HepG2 (cell line): ENCODE data around the gene ZNF773. TPM values are rescaled to one million over a fixed set of nuclear protein-coding genes. Genes with fewer than 3 reads are reported as not detected.
A peak's percentile ranks its signal among the peaks of the same experiment; 100 is the strongest.

Source experiments
- ATF7 ChIP-seq, 2 experiments: fragments of 450-650 bp in 1 of 2; sonication (generic) in 1 of 2; formaldehyde crosslinking in 1 of 2; IDR thresholded peaks; 2 replicates each; pipeline versions ENCODE4 v1.4.0 to v1.6.1; 2016 to 2020; ENCODE audit warnings: antibody characterized with exemption in 1 of 2, mild to moderate bottlenecking in 1 of 2, missing genetic modification reagents in 1 of 2
- FOXO4 ChIP-seq: sonication (generic); formaldehyde crosslinking; conservative IDR thresholded peaks from 2 replicates; pipeline ENCODE4 v1.8.1; 2023; ENCODE audit warnings: missing genetic modification reagents
- GTF2F1 ChIP-seq: fragments of 150-350 bp; IDR thresholded peaks from 2 replicates; pipeline ENCODE4 v1.6.1; 2014; ENCODE audit warnings: low read length
- IRX3 ChIP-seq: sonication (generic); formaldehyde crosslinking; IDR thresholded peaks from 2 replicates; pipeline ENCODE4 v1.8.1; 2023; ENCODE audit warnings: mild to moderate bottlenecking, low read depth, missing genetic modification reagents, borderline replicate concordance
- ISL2 ChIP-seq: sonication (generic); formaldehyde crosslinking; IDR thresholded peaks from 2 replicates; pipeline ENCODE4 v1.5.0; 2020; ENCODE audit warnings: missing genetic modification reagents
- PATZ1 ChIP-seq: sonication (generic); formaldehyde crosslinking; IDR thresholded peaks from 2 replicates; pipeline ENCODE4 v1.4.0; 2020; ENCODE audit warnings: missing genetic modification reagents
- TCF7 ChIP-seq: sonication (generic); IDR thresholded peaks from 2 replicates; pipeline ENCODE4 v1.6.1; 2016; ENCODE audit warnings: antibody characterized with exemption, low read depth
- TRIM24 ChIP-seq: sonication (generic); formaldehyde crosslinking; IDR thresholded peaks from 2 replicates; pipeline ENCODE4 v1.8.0; 2022; ENCODE audit warnings: mild to moderate bottlenecking, missing genetic modification reagents
- ZMAT5 ChIP-seq: sonication (generic); formaldehyde crosslinking; IDR thresholded peaks from 2 replicates; pipeline ENCODE4 v1.5.0; 2020; ENCODE audit warnings: mild to moderate bottlenecking, low read depth, missing genetic modification reagents, borderline replicate concordance
- ZNF430 ChIP-seq: sonication (generic); formaldehyde crosslinking; IDR thresholded peaks from 2 replicates; pipeline ENCODE4 v1.9.0; 2021; ENCODE audit warnings: mild to moderate bottlenecking, missing genetic modification reagents
- ZNF704 ChIP-seq: sonication (generic); formaldehyde crosslinking; IDR thresholded peaks from 2 replicates; pipeline ENCODE4 v1.8.1; 2023; ENCODE audit warnings: mild to moderate bottlenecking, inconsistent platforms, moderate library complexity, missing genetic modification reagents, borderline replicate concordance
- polyA plus RNA-seq, 8 experiments: library from polyadenylated mRNA; depleted of rRNA in 3 of 8; stranded (reverse) in 7 of 8; unstranded in 1 of 8; fragments of >200 nt; fragmentation: Illumina TruSeq in 4 of 8; extraction: Trizol in 4 of 8; gene quantifications; 2 replicates each; pipeline versions ENCODE4 v1.2.1 to v1.2.3, GENCODE V29; 2011 to 2016; ENCODE audit warnings: low read depth in 4 of 8, missing spikeins in 1 of 8, mixed read lengths in 1 of 8; ENCODE audit not compliant: insufficient read depth in 1 of 8
- total RNA-seq, 5 experiments: library from RNA; depleted of rRNA; stranded (reverse); fragments of >200 nt; fragmentation: Illumina TruSeq; extraction: Trizol; gene quantifications; 2 replicates each; pipeline ENCODE4 v1.2.3, GENCODE V29; 2016; ENCODE audit warnings: low read depth in 1 of 5
- TF ChIP-seq, protein P1 (sequence below): sonication (generic); formaldehyde crosslinking; IDR thresholded peaks from 2 replicates; pipeline ENCODE4 v1.4.0; 2020; ENCODE audit warnings: missing genetic modification reagents, borderline replicate concordance
- TF ChIP-seq, protein P2 (sequence below): sonication (generic); formaldehyde crosslinking; IDR thresholded peaks from 2 replicates; pipeline ENCODE4 v1.8.0; 2022; ENCODE audit warnings: mild to moderate bottlenecking, missing genetic modification reagents, borderline replicate concordance
- TF ChIP-seq, protein P3 (sequence below): sonication (generic); formaldehyde crosslinking; IDR thresholded peaks from 2 replicates; pipeline ENCODE4 v1.8.0; 2022; ENCODE audit warnings: mild to moderate bottlenecking, missing genetic modification reagents; ENCODE audit not compliant: insufficient replicate concordance

ZNF773 gene
- total and polyA plus RNA-seq, 2 of the 13 experiments (the other 11 are each of a cell fraction or from before 2014, with no cell fraction given) = 5.7 to 6.7 TPM

- TF ChIP-seq ZMAT5 (CRISPR knock-in tag) (no peak), ATF7 (IDR thresholded peaks at IDR 0.05) (peak; percentile 85), ATF7 (CRISPR knock-in tag; IDR thresholded peaks at IDR 0.05) (peak; percentile 31; the same call in 1 of the 2 replicates), ZNF704 (peak; percentile 57; the same call in 1 of the 2 replicates), PATZ1 (no peak), GTF2F1 (no peak), TRIM24 (CRISPR knock-in tag) (no peak), FOXO4 (CRISPR knock-in tag) (no peak), IRX3 (no peak), ZNF430 (0 out of 2 replicates have a peak, but pooled peaks have one; percentile 30), ISL2 (CRISPR knock-in tag) (no peak), TCF7 (no peak)
- TF ChIP-seq, protein P1, sequence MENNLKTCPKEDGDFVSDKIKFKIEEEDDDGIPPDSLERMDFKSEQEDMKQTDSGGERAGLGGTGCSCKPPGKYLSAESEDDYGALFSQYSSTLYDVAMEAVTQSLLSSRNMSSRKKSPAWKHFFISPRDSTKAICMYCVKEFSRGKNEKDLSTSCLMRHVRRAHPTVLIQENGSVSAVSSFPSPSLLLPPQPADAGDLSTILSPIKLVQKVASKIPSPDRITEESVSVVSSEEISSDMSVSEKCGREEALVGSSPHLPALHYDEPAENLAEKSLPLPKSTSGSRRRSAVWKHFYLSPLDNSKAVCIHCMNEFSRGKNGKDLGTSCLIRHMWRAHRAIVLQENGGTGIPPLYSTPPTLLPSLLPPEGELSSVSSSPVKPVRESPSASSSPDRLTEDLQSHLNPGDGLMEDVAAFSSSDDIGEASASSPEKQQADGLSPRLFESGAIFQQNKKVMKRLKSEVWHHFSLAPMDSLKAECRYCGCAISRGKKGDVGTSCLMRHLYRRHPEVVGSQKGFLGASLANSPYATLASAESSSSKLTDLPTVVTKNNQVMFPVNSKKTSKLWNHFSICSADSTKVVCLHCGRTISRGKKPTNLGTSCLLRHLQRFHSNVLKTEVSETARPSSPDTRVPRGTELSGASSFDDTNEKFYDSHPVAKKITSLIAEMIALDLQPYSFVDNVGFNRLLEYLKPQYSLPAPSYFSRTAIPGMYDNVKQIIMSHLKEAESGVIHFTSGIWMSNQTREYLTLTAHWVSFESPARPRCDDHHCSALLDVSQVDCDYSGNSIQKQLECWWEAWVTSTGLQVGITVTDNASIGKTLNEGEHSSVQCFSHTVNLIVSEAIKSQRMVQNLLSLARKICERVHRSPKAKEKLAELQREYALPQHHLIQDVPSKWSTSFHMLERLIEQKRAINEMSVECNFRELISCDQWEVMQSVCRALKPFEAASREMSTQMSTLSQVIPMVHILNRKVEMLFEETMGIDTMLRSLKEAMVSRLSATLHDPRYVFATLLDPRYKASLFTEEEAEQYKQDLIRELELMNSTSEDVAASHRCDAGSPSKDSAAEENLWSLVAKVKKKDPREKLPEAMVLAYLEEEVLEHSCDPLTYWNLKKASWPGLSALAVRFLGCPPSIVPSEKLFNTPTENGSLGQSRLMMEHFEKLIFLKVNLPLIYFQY (CRISPR knock-in tag) = no peak
- TF ChIP-seq, protein P2, sequence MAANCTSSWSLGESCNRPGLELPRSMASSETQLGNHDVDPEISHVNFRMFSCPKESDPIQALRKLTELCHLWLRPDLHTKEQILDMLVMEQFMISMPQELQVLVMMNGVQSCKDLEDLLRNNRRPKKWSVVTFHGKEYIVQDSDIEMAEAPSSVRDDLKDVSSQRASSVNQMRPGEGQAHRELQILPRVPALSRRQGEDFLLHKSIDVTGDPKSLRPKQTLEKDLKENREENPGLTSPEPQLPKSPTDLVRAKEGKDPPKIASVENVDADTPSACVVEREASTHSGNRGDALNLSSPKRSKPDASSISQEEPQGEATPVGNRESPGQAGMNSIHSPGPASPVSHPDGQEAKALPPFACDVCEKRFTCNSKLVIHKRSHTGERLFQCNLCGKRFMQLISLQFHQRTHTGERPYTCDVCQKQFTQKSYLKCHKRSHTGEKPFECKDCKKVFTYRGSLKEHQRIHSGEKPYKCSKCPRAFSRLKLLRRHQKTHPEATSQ (CRISPR knock-in tag) = no peak; the same call in 1 of the 2 replicates
- TF ChIP-seq, protein P3, sequence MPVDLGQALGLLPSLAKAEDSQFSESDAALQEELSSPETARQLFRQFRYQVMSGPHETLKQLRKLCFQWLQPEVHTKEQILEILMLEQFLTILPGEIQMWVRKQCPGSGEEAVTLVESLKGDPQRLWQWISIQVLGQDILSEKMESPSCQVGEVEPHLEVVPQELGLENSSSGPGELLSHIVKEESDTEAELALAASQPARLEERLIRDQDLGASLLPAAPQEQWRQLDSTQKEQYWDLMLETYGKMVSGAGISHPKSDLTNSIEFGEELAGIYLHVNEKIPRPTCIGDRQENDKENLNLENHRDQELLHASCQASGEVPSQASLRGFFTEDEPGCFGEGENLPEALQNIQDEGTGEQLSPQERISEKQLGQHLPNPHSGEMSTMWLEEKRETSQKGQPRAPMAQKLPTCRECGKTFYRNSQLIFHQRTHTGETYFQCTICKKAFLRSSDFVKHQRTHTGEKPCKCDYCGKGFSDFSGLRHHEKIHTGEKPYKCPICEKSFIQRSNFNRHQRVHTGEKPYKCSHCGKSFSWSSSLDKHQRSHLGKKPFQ (CRISPR knock-in tag) = no peak
Observed at GRCh38 chr19:57477191-57478008, 22.3 kb upstream of the ZNF773 start, which contains the start of gene ZNF772 (continued).
